ENCODE results near the gene GDPD4. TPM values are rescaled to one million over a fixed set of nuclear protein-coding genes. Genes with fewer than 3 reads are reported as not detected.

Gene GDPD4
- total RNA-seq, 1 experiment from 2014 or later, result not detected

- H3K27ac ChIP-seq (ENCODE audit: low read depth, low read length, poor library complexity, severe bottlenecking), result no peak overlapping the region
- no peaks in the 10 kb centered on the region for H3K27me3 ChIP-seq (replicated peaks; ENCODE audit: insufficient read depth, low read depth, low read length, poor library complexity)
- no peaks in the 10 kb centered on the region for H3K9me3 ChIP-seq (ENCODE audit: low read depth, low read length, poor library complexity, severe bottlenecking)
- no TSS peak for BruUV-seq (replicated peaks)
- H3K36me3 ChIP-seq (ENCODE audit: insufficient read depth, low read length, poor library complexity, severe bottlenecking), result no peaks in the 10 kb centered on the region
- CTCF ChIA-PET, result interaction anchor here (0.7 kb wide), 1 partner anchor 456 kb away, joined by 4 read pairs; no protein-coding TSS in a partner anchor
- TF ChIP-seq EZH2 (IDR thresholded peaks at IDR 0.05; ENCODE audit: borderline replicate concordance, low read depth, low read length, poor library complexity, severe bottlenecking), result no peak
- TF ChIP-seq, protein P1, sequence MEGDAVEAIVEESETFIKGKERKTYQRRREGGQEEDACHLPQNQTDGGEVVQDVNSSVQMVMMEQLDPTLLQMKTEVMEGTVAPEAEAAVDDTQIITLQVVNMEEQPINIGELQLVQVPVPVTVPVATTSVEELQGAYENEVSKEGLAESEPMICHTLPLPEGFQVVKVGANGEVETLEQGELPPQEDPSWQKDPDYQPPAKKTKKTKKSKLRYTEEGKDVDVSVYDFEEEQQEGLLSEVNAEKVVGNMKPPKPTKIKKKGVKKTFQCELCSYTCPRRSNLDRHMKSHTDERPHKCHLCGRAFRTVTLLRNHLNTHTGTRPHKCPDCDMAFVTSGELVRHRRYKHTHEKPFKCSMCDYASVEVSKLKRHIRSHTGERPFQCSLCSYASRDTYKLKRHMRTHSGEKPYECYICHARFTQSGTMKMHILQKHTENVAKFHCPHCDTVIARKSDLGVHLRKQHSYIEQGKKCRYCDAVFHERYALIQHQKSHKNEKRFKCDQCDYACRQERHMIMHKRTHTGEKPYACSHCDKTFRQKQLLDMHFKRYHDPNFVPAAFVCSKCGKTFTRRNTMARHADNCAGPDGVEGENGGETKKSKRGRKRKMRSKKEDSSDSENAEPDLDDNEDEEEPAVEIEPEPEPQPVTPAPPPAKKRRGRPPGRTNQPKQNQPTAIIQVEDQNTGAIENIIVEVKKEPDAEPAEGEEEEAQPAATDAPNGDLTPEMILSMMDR (conservative IDR thresholded peaks at IDR 0.05; ENCODE audit: low read depth, low read length), result no peak
- POLR2A ChIA-PET (ENCODE audit: low non-redundant PET), result no interaction called here
- H3K4me1 ChIP-seq (ENCODE audit: insufficient read depth, low read length, poor library complexity, severe bottlenecking), result no peaks in the 10 kb centered on the region
- intact Hi-C loops (cut with micrococcal nuclease; ENCODE audit: unreplicated experiment), result no loop called here
- H3K4me3 ChIP-seq (ENCODE audit: low read depth, low read length, poor library complexity, severe bottlenecking), result no peak overlapping the region
- DNase-seq (ENCODE audit: low spot score), result no peak
These were observed 119.5 kb downstream of the GDPD4 start for GRCh38 chr11:77181799-77182541.

- no peaks in the 10 kb centered on the region for H3K36me3 ChIP-seq (ENCODE audit: insufficient read depth, low read length, poor library complexity, severe bottlenecking)
- no peaks in the 10 kb centered on the region for H3K27me3 ChIP-seq (replicated peaks; ENCODE audit: insufficient read depth, low read depth, low read length, poor library complexity)
- TF ChIP-seq EZH2 (IDR thresholded peaks at IDR 0.05; ENCODE audit: borderline replicate concordance, low read depth, low read length, poor library complexity, severe bottlenecking), result no peak
- TF ChIP-seq, protein P1 (conservative IDR thresholded peaks at IDR 0.05; ENCODE audit: low read depth, low read length), result no peak
- no peak overlapping the region for H3K27ac ChIP-seq (ENCODE audit: low read depth, low read length, poor library complexity, severe bottlenecking)
- no peaks in the 10 kb centered on the region for H3K9me3 ChIP-seq (ENCODE audit: low read depth, low read length, poor library complexity, severe bottlenecking)
- no peak overlapping the region for H3K4me3 ChIP-seq (ENCODE audit: low read depth, low read length, poor library complexity, severe bottlenecking)
- ChIA-PET POLR2A (ENCODE audit: low non-redundant PET) (no interaction called here), CTCF (interaction anchor here (0.6 kb wide), 1 partner anchor 134 kb away, joined by 5 read pairs; no protein-coding TSS in a partner anchor)
- no peaks in the 10 kb centered on the region for H3K4me1 ChIP-seq (ENCODE audit: insufficient read depth, low read length, poor library complexity, severe bottlenecking)
- DNase-seq (ENCODE audit: low spot score), result no peak
- no TSS peak for BruUV-seq (replicated peaks)
- intact Hi-C loops (cut with micrococcal nuclease; ENCODE audit: unreplicated experiment), result no loop called here
These were observed 120.3 kb downstream of the GDPD4 start for GRCh38 chr11:77181226-77181625.

GRCh38 chr11:77180346-77180745 lies 121.1 kb downstream of the GDPD4 start:
- no peak for TF ChIP-seq EZH2 (IDR thresholded peaks at IDR 0.05; ENCODE audit: borderline replicate concordance, low read depth, low read length, poor library complexity, severe bottlenecking)
- TF ChIP-seq, protein P1 (conservative IDR thresholded peaks at IDR 0.05; ENCODE audit: low read depth, low read length), result no peak
- no peak overlapping the region for H3K27ac ChIP-seq (ENCODE audit: low read depth, low read length, poor library complexity, severe bottlenecking)
- ChIA-PET CTCF (no interaction called here), POLR2A (ENCODE audit: low non-redundant PET) (interaction anchor here (0.6 kb wide), 1 partner anchor 91 kb away, joined by 4 read pairs; no protein-coding TSS in a partner anchor)
- no peaks in the 10 kb centered on the region for H3K4me1 ChIP-seq (ENCODE audit: insufficient read depth, low read length, poor library complexity, severe bottlenecking)
- intact Hi-C loops (cut with micrococcal nuclease; ENCODE audit: unreplicated experiment), result no loop called here
- no peak for DNase-seq (ENCODE audit: low spot score)
- no peaks in the 10 kb centered on the region for H3K36me3 ChIP-seq (ENCODE audit: insufficient read depth, low read length, poor library complexity, severe bottlenecking)
- no peaks in the 10 kb centered on the region for H3K9me3 ChIP-seq (ENCODE audit: low read depth, low read length, poor library complexity, severe bottlenecking)
- H3K4me3 ChIP-seq (ENCODE audit: low read depth, low read length, poor library complexity, severe bottlenecking), result no peak overlapping the region
- no TSS peak for BruUV-seq (replicated peaks)
- no peaks in the 10 kb centered on the region for H3K27me3 ChIP-seq (replicated peaks; ENCODE audit: insufficient read depth, low read depth, low read length, poor library complexity)
